IPS-20b (cell line): ENCODE data around the gene UAP1.

Experiments used
- H3K27ac ChIP-seq: one replicate; pipeline ENCODE4 v1.5.1; 2013; ENCODE audit warnings: low read length
- H3K27me3 ChIP-seq: 2 replicates; pipeline ENCODE4 v1.6.1; 2013; ENCODE audit warnings: mild to moderate bottlenecking, low read length, inconsistent platforms; ENCODE audit not compliant: insufficient read depth
- H3K36me3 ChIP-seq: 2 replicates; pipeline ENCODE4 v1.6.1; 2013; ENCODE audit warnings: low read depth, mild to moderate bottlenecking, inconsistent platforms, low read length, moderate library complexity; ENCODE audit not compliant: insufficient read depth
- H3K4me1 ChIP-seq: 2 replicates; pipeline ENCODE4 v1.6.1; 2013; ENCODE audit warnings: mild to moderate bottlenecking, control low read depth, inconsistent platforms, low read length, moderate library complexity; ENCODE audit not compliant: insufficient read depth
- H3K4me3 ChIP-seq: 2 replicates; pipeline ENCODE4 v1.5.1; 2013; ENCODE audit warnings: mild to moderate bottlenecking, low read length, inconsistent platforms
- H3K9ac ChIP-seq: 2 replicates; pipeline ENCODE4 v1.6.1; 2013; ENCODE audit warnings: low read depth, mild to moderate bottlenecking, inconsistent platforms, low read length, moderate library complexity
- H3K9me3 ChIP-seq: 2 replicates; pipeline ENCODE4 v1.6.1; 2013; ENCODE audit warnings: mild to moderate bottlenecking, low read depth, low read length, inconsistent platforms; ENCODE audit not compliant: insufficient read depth

The UAP1 gene

DNA sequence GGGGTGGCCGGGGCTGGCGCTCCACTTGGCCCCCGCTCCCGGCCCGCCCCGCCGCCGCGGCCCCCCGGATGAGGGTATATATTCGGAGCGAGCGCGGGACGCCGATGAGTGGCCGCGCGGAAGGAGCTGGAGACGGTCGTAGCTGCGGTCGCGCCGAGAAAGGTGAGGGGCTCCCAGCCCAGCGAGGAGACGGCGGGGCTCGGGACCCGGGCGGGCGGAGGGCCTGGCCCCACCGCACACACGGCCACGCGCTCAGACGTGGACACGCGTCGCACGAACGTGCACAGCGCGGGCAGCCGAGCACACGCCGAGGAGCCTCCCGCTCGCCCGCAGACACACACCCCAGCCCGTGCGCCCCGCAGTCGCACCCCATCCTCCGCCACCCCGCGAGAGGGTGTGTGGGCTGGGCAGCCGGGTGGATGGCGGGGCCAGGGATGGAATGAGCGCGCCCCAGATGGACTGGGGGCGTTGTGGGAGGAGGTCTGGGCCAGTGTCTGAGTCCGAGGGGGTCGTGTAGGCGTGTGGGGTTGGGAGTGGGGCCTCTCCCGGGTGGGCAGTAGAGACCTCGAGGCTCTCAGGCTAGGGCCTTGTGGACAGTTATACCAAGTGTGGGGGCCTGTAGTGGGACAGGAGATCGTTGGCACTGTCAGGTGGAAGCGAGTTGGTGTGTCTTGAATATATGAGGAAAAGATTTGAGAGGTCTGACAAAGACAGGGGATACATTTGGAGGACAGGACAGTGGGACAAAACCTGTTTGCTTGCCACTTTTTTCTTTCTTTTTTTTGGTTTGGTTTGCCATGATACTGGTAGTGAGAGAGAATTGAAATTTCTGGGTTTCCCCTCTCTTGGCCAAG, at the start of gene UAP1:
UAP1 (plus strand) TSS at position 107 of the 854 bp plus-strand sequence. CDS start 4,347 bp downstream, outside the sequence.
- H3K27ac ChIP-seq = no peak within 1 kb of the TSS
- peaks cover 5% of the 10 kb centered on the region; the same call in 1 of the 2 replicates for H3K4me1 ChIP-seq
- no peaks in the 10 kb centered on the region for H3K9me3 ChIP-seq
- peaks cover 9% of the 10 kb centered on the region for H3K27me3 ChIP-seq
- H3K36me3 ChIP-seq = peaks cover 1% of the 10 kb centered on the region; the same call in 1 of the 2 replicates
- H3K9ac ChIP-seq = peak within 1 kb of the TSS; percentile 76; the same call in 1 of the 2 replicates
- H3K4me3 ChIP-seq = peak within 1 kb of the TSS; percentile 84

- Histone ChIP-seq H3K9me3 (no peaks in the 10 kb centered on the region), H3K27me3 (no peaks in the 10 kb centered on the region), H3K4me1 (peaks cover 9% of the 10 kb centered on the region), H3K27ac (no peak overlapping the region), H3K36me3 (peaks cover 45% of the 10 kb centered on the region), H3K9ac (no peak overlapping the region), H3K4me3 (no peak overlapping the region)
These were observed 34.2 kb upstream of the UAP1 start for GRCh38 chr1:162527314-162527713.

- Histone ChIP-seq H3K9me3 (no peaks in the 10 kb centered on the region), H3K4me1 (peaks cover 9% of the 10 kb centered on the region), H3K27ac (no peak overlapping the region), H3K4me3 (no peak overlapping the region), H3K27me3 (no peaks in the 10 kb centered on the region), H3K36me3 (peaks cover 16% of the 10 kb centered on the region), H3K9ac (peak overlapping the region; percentile 39; the same call in 1 of the 2 replicates)
These were observed 31.1 kb upstream of the UAP1 start for GRCh38 chr1:162530307-162530987.

DNA sequence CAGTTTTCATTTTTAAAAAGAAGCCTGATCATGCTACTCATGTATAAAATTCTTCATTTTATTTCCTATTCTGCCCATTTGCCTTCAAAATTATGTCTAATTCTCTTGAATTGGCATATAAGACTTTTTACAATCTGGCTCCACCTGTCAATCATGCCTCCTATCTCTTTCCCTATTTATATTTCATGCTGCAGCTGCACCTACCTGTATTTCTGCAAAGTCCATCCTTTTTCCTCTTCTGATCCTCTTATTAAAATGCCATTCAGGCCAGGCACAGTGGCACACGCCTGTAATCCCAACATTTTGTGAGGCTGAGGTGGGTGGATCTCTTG, 30.6 kb upstream of the UAP1 start:
- no peak overlapping the region for H3K27ac ChIP-seq
- no peak overlapping the region for H3K9ac ChIP-seq
- no peaks in the 10 kb centered on the region for H3K27me3 ChIP-seq
- H3K4me1 ChIP-seq = peaks cover 9% of the 10 kb centered on the region
- peaks cover 11% of the 10 kb centered on the region for H3K36me3 ChIP-seq
- H3K9me3 ChIP-seq = no peaks in the 10 kb centered on the region
- no peak overlapping the region for H3K4me3 ChIP-seq

- no peaks in the 10 kb centered on the region for H3K27me3 ChIP-seq
- H3K4me3 ChIP-seq = no peak overlapping the region
- H3K36me3 ChIP-seq = no peaks in the 10 kb centered on the region
- peaks cover 5% of the 10 kb centered on the region for H3K4me1 ChIP-seq
- H3K9ac ChIP-seq = no peak overlapping the region
- H3K9me3 ChIP-seq = no peaks in the 10 kb centered on the region
- no peak overlapping the region for H3K27ac ChIP-seq
These were observed 26.0 kb upstream of the UAP1 start for GRCh38 chr1:162535501-162535900.

DNA sequence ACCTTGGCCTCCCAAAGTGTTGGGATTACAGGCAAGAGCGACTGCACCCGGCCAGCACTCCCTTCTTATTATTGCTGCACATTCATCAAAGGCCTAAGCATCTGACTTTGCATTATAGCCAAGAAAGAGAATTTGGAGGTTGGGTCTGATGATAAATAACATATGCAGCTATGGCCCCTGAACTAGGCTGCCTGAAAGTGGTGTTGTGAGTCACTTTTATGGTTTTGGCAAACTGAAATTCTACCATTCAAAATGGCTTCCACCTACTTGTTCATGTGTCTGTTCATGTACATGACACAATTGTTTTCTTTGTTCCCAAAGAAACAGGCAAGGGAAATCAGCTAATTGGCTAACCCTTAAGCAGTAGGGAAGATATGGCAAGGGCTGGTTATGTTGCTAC, 25.0 kb upstream of the UAP1 start:
- Histone ChIP-seq H3K9ac (no peak overlapping the region), H3K9me3 (no peaks in the 10 kb centered on the region), H3K27ac (no peak overlapping the region), H3K36me3 (no peaks in the 10 kb centered on the region), H3K4me1 (no peaks in the 10 kb centered on the region), H3K4me3 (no peak overlapping the region), H3K27me3 (no peaks in the 10 kb centered on the region)

DNA sequence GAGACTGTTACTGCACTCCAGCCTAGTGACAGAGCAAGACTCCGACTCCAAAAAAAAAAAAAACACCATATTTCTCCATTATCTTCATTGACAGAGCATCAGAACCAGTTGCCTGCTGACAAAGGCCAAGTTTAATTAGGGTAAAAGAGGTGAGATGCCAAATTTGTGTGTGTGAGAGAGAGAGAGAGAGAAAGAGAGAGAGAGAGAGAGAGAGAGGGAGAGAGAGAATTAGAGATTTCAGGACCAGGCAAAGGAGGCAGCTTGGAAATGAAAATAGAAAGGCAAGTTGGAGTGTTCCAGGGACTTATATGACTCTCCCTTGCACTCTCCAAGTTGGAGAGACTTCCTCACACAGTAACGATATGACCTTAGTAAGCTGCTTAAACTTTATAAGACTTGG, 24.3 kb upstream of the UAP1 start:
- no peaks in the 10 kb centered on the region for H3K4me1 ChIP-seq
- H3K36me3 ChIP-seq = no peaks in the 10 kb centered on the region
- no peak overlapping the region for H3K27ac ChIP-seq
- H3K27me3 ChIP-seq = no peaks in the 10 kb centered on the region
- no peaks in the 10 kb centered on the region for H3K9me3 ChIP-seq
- no peak overlapping the region for H3K9ac ChIP-seq
- H3K4me3 ChIP-seq = no peak overlapping the region

DNA sequence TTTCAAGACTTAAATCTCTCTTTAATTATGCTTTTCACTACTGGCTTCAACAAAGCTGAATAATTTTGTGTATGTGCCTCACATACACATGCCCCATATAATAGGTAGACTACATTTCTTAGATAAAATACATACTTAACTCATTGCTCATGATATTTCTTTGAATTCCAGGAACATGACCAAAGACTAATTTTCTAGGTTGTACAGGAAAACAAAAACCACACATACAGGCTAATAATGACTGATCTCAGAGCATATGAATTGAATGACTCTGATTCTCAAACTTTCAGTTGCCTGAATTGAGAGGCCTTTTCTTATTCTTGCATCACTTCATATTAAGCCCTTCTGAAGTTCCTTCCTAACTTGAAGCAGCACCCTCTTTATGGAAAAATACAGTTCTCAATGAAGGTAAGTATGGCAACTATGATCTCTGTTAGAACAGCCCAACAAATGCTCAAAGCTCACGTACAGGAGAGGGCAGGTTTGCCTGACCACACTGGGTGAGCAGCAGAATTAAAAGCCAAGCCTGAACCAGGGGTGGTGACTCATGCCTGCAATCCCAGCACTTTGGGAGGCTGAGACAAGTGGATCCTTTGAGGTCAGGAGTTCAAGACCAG, 22.6 kb upstream of the UAP1 start:
- Histone ChIP-seq H3K9me3 (no peaks in the 10 kb centered on the region; the same call in 1 of the 2 replicates), H3K27ac (no peak overlapping the region), H3K36me3 (no peaks in the 10 kb centered on the region), H3K27me3 (no peaks in the 10 kb centered on the region), H3K4me3 (no peak overlapping the region), H3K9ac (no peak overlapping the region), H3K4me1 (no peaks in the 10 kb centered on the region)

DNA sequence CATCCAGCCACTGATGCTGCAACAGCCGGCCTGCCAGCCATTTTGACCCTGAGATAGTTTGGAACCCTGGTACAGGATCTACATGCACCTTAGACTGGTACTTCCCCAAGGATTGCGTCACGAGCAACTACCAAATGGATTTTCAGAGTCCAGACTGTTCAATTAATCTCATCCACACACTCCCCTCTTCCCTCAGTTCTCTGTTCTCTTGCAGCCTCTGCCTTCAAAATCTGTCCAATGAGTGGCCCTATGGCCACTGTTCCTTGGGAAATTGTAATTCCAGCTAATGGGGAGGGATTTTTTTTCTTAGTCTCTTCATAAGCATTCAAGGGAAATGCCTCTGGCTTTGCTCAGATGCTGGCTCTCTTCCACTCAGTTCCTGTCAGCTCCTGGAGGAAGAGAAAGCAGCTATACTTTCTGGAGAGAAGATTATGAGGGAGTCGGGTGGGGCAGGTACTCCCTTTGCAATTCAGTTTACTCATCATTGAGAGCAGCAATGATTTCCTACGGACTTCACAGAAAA, 19.8 kb upstream of the UAP1 start:
- no peaks in the 10 kb centered on the region for H3K27me3 ChIP-seq
- H3K27ac ChIP-seq = no peak overlapping the region
- H3K9ac ChIP-seq = no peak overlapping the region
- no peaks in the 10 kb centered on the region for H3K36me3 ChIP-seq
- H3K4me3 ChIP-seq = no peak overlapping the region
- no peaks in the 10 kb centered on the region for H3K4me1 ChIP-seq
- H3K9me3 ChIP-seq = no peaks in the 10 kb centered on the region; the same call in 1 of the 2 replicates

GRCh38 chr1:162543228-162543627, 18.3 kb upstream of the UAP1 start:
- Histone ChIP-seq H3K27ac (no peak overlapping the region), H3K4me3 (no peak overlapping the region), H3K27me3 (no peaks in the 10 kb centered on the region), H3K4me1 (no peaks in the 10 kb centered on the region), H3K9ac (no peak overlapping the region), H3K9me3 (no peaks in the 10 kb centered on the region; the same call in 1 of the 2 replicates), H3K36me3 (no peaks in the 10 kb centered on the region)

GRCh38 chr1:162548170-162548569, 13.4 kb upstream of the UAP1 start:
- H3K9me3 ChIP-seq = no peaks in the 10 kb centered on the region; the same call in 1 of the 2 replicates
- H3K4me3 ChIP-seq = no peak overlapping the region
- no peak overlapping the region for H3K27ac ChIP-seq
- no peaks in the 10 kb centered on the region for H3K4me1 ChIP-seq
- H3K9ac ChIP-seq = no peak overlapping the region
- no peaks in the 10 kb centered on the region for H3K27me3 ChIP-seq
- H3K36me3 ChIP-seq = no peaks in the 10 kb centered on the region
